Esophagus mucosa (tissue), 1 donor: ENCODE results near the gene HNRNPCL2. TPM values are rescaled to one million over a fixed set of nuclear protein-coding genes. Genes with fewer than 3 reads are reported as not detected.
"Not testable (repeated sequence)": the region's sequence is repeated elsewhere in the genome, so short reads cannot be mapped to it uniquely, and the experiment has no call there.

Source experiments
- ATAC-seq: fragments of 200-7000 bp; cut with Tn5 transposase; one replicate; pipeline ENCODE4 v1.9.1; 2020
- total RNA-seq: library from RNA; stranded (reverse); gene quantifications from one replicate; pipeline ENCODE4 v1.2.4, GENCODE V29; 2023
- donor health status: DM: yes; HTN: yes; CAD: no.

The HNRNPCL2 gene
- total RNA-seq: not detected

DNA sequence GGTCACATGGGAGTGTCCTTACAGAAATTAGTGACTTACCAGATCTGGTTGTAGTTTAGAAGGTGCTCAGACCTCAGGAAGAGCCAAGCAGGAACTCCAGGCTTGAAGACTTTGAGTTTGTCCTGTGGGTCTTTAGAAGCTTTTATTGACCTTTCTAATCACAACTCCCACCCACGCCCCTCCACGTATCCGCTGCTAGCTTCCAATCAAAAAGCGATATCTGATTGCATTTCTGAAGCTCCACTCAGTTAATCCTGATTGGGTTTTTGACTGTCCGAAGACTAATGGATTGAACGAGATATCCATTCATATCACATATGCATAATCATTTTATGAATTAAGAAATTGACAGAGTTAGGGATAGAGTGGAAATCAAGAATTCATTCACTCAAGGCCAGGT lies at the start of gene HNRNPCL2:
TSS of gene HNRNPCL2 (minus strand) at position 101 of the 400 bp plus-strand sequence. CDS start 454 bp downstream, outside the sequence.
- ATAC-seq: not testable (repeated sequence)

GRCh38 chr1:13165531-13165930 lies 48.9 kb upstream of the HNRNPCL2 start, which contains the start of gene HNRNPCL4:
HNRNPCL4 (minus strand) TSS chr1:13165631; CDS start chr1:13165467, 164 bp downstream.
- ATAC-seq: not testable (repeated sequence)

DNA sequence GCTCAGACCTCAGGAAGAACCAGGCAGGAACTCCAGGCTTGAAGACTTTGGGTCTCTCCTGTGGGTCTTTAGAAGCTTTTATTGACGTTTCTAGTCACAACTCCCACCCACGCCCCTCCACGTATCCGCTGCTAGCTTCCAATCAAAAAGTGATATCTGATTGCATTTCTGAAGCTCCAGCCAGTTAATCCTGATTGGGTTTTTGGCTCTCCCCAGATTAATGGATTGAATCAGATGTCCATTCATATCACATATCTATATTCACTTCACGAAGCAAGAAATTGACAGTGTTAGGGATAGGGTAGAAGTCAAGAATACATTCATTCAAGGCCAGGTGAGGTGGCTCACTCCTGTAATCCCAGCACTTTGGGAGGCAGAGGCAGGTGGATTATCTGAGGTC lies 39.3 kb upstream of the HNRNPCL2 start, which contains the start of gene PRAMEF26:
TSS of gene PRAMEF26 (minus strand) at position 101 of the 400 bp plus-strand sequence. CDS start 2,914 bp downstream, outside the sequence.
- ATAC-seq: not testable (repeated sequence)

DNA sequence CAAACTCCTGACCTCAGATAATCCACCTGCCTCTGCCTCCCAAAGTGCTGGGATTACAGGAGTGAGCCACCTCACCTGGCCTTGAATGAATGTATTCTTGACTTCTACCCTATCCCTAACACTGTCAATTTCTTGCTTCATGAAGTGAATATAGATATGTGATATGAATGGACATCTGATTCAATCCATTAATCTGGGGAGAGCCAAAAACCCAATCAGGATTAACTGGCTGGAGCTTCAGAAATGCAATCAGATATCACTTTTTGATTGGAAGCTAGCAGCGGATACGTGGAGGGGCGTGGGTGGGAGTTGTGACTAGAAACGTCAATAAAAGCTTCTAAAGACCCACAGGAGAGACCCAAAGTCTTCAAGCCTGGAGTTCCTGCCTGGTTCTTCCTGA lies 46.2 kb downstream of the HNRNPCL2 start, which contains the start of gene PRAMEF25:
TSS of gene PRAMEF25 (plus strand) at position 301 of the 400 bp plus-strand sequence. CDS start 2,920 bp downstream, outside the sequence.
- not testable (repeated sequence) for ATAC-seq

Other genes with a start within 250 kb of the HNRNPCL2 start
- not detected for gene PRAMEF4, start 230.7 kb downstream of the HNRNPCL2 start, total RNA-seq
- gene PRAMEF10, start 218.6 kb downstream of the HNRNPCL2 start, total RNA-seq: not detected
- gene PRAMEF7, start 200.2 kb downstream of the HNRNPCL2 start, total RNA-seq: not detected
- gene PRAMEF6, start 169.3 kb downstream of the HNRNPCL2 start, total RNA-seq: not detected
- gene PRAMEF27, start 60.3 kb downstream of the HNRNPCL2 start, total RNA-seq: not detected
- gene HNRNPCL3, start 56.1 kb downstream of the HNRNPCL2 start, total RNA-seq: not detected
- not detected for gene PRAMEF25, start 46.1 kb downstream of the HNRNPCL2 start, total RNA-seq
- gene PRAMEF26, start 39.2 kb upstream of the HNRNPCL2 start, total RNA-seq: not detected
- gene HNRNPCL4, start 48.8 kb upstream of the HNRNPCL2 start, total RNA-seq: not detected
- not detected for gene PRAMEF9, start 55.0 kb upstream of the HNRNPCL2 start, total RNA-seq
- gene PRAMEF13, start 84.6 kb upstream of the HNRNPCL2 start, total RNA-seq: not detected
- gene PRAMEF18, start 109.3 kb upstream of the HNRNPCL2 start, total RNA-seq: not detected
- gene PRAMEF5, start 137.3 kb upstream of the HNRNPCL2 start, total RNA-seq: not detected
- not detected for gene PRAMEF8, start 168.3 kb upstream of the HNRNPCL2 start, total RNA-seq
- gene PRAMEF33, start 186.7 kb upstream of the HNRNPCL2 start, total RNA-seq: not detected
- not detected for gene PRAMEF15, start 198.7 kb upstream of the HNRNPCL2 start, total RNA-seq
- gene PRAMEF14, start 230.3 kb upstream of the HNRNPCL2 start, total RNA-seq: not detected